H1 (cell line): ENCODE data around the gene TRAP1. TPM values are rescaled to one million over a fixed set of nuclear protein-coding genes. Genes with fewer than 3 reads are reported as not detected.

Source experiments
- CTCF ChIA-PET: fragments of 300-600 bp; sonication (Branson Sonifier 250); formaldehyde crosslinking; loops from one replicate; lab custom pipeline; 2021; ENCODE audit not compliant: partially characterized antibody; lab: Charles Lee
- POLR2A ChIA-PET: fragments of 300-600 bp; sonication (Branson Sonifier 250); formaldehyde crosslinking; loops from one replicate; lab custom pipeline; 2021; ENCODE audit warnings: inconsistent platforms; ENCODE audit not compliant: partially characterized antibody; lab: Charles Lee
- DNase-seq, 2 experiments: peaks; one replicate each; pipeline versions ENCODE4 v3.0.0 to v3.0.0-alpha.2; 2010 to 2022; ENCODE audit warnings: low spot score in 2 of 2, low read depth in 1 of 2, mixed read lengths in 1 of 2
- FAIRE-seq: peaks from 2 replicates; lab custom pipeline; 2011; peaks lifted over from hg19 to GRCh38; lab: Jason Lieb, UNC
- H2AFZ ChIP-seq: 2 replicates; pipeline ENCODE4 v1.8.1; 2012; ENCODE audit warnings: low read length, inconsistent platforms
- H2AK5ac ChIP-seq: 2 replicates; pipeline ENCODE4 v1.6.1; 2013; ENCODE audit warnings: low read depth, low read length
- H2BK120ac ChIP-seq: replicated peaks from 2 replicates; pipeline ENCODE3; 2013; ENCODE audit warnings: low read depth, low read length, inconsistent platforms
- H2BK12ac ChIP-seq: 2 replicates; pipeline ENCODE4 v1.6.1; 2013; ENCODE audit warnings: low read depth, low read length
- H2BK15ac ChIP-seq: 2 replicates; pipeline ENCODE4 v1.6.1; 2013; ENCODE audit warnings: low read length
- H2BK20ac ChIP-seq: 2 replicates; pipeline ENCODE4 v1.6.1; 2013; ENCODE audit warnings: low read length
- H2BK5ac ChIP-seq: 2 replicates; pipeline ENCODE4 v1.6.1; 2013; ENCODE audit warnings: low read depth, low read length
- H3K14ac ChIP-seq: 2 replicates; pipeline ENCODE4 v1.6.1; 2013; ENCODE audit warnings: inconsistent platforms; ENCODE audit not compliant: insufficient read length
- H3K18ac ChIP-seq: 2 replicates; pipeline ENCODE4 v1.6.1; 2013; ENCODE audit warnings: low read length; ENCODE audit errors: extremely low read depth
- H3K23ac ChIP-seq: 2 replicates; pipeline ENCODE4 v1.6.1; 2013; ENCODE audit warnings: inconsistent platforms; ENCODE audit not compliant: insufficient read length
- H3K23me2 ChIP-seq: 2 replicates; pipeline ENCODE4 v1.6.1; 2013; ENCODE audit warnings: low read depth, low read length
- H3K27ac ChIP-seq: 2 replicates; pipeline ENCODE4 v1.6.1; 2011; ENCODE audit warnings: low read depth, low read length, inconsistent platforms
- H3K27me3 ChIP-seq, 4 experiments: replicated peaks in 1 of 4; 1 replicate in 1 of 4; 2 replicates in 3 of 4; pipeline versions ENCODE4 v1.6.1 to v1.8.1; 2011 to 2013; ENCODE audit warnings: low read length in 3 of 4, mild to moderate bottlenecking in 3 of 4, inconsistent platforms in 2 of 4, mixed read lengths in 2 of 4, moderate library complexity in 1 of 4; ENCODE audit not compliant: control insufficient read depth in 3 of 4, insufficient read depth in 3 of 4; ENCODE audit errors: extremely low read depth in 1 of 4
- H3K36me3 ChIP-seq, 4 experiments: 2 replicates each; pipeline versions ENCODE4 v1.6.1 to v1.8.1; 2011 to 2013; ENCODE audit warnings: mild to moderate bottlenecking in 4 of 4, low read length in 3 of 4, moderate library complexity in 2 of 4, control low read depth in 1 of 4, inconsistent platforms in 1 of 4; ENCODE audit not compliant: insufficient read depth in 4 of 4, control insufficient read depth in 2 of 4
- H3K4ac ChIP-seq: replicated peaks from 2 replicates; pipeline ENCODE3; 2013; ENCODE audit warnings: low read length, low read depth, mixed read lengths, inconsistent platforms; ENCODE audit not compliant: insufficient read length
- H3K4me1 ChIP-seq, 4 experiments: replicated peaks in 1 of 4; 1 replicate in 1 of 4; 2 replicates in 3 of 4; pipeline versions ENCODE4 v1.6.1 to v1.8.1; 2011 to 2013; ENCODE audit warnings: low read length in 3 of 4, inconsistent platforms in 2 of 4, mixed read lengths in 1 of 4; ENCODE audit not compliant: insufficient read depth in 4 of 4, control insufficient read depth in 3 of 4
- H3K4me2 ChIP-seq, 2 experiments: 2 replicates each; pipeline versions ENCODE4 v1.6.1 to v1.8.1; 2011 to 2013; ENCODE audit warnings: low read depth in 2 of 2, low read length in 2 of 2, control low read depth in 1 of 2, inconsistent platforms in 1 of 2, mild to moderate bottlenecking in 1 of 2; ENCODE audit not compliant: insufficient read depth in 1 of 2
- H3K4me3 ChIP-seq, 4 experiments: fragments of 200-600, 300-600 bp in 1 of 4; sonication (generic), shearing (Covaris generic), sonication (Bioruptor Twin) in 1 of 4; 2 replicates each; pipeline versions ENCODE4 v1.5.1 to v1.8.1; 2011 to 2016; ENCODE audit warnings: low read length in 4 of 4, low read depth in 3 of 4, control low read depth in 2 of 4, inconsistent platforms in 2 of 4, mild to moderate bottlenecking in 2 of 4, mixed read lengths in 1 of 4, moderate library complexity in 1 of 4; ENCODE audit not compliant: insufficient read depth in 2 of 4; ENCODE audit errors: extremely low read depth in 1 of 4
- H3K56ac ChIP-seq: replicated peaks from 2 replicates; pipeline ENCODE3; 2013; ENCODE audit warnings: low read depth, mild to moderate bottlenecking, mixed read lengths, low read length, inconsistent platforms; ENCODE audit not compliant: insufficient read length
- H3K79me1 ChIP-seq: 2 replicates; pipeline ENCODE4 v1.6.1; 2013; ENCODE audit warnings: low read depth, low read length, control low read depth
- H3K79me2 ChIP-seq, 2 experiments: 2 replicates each; pipeline versions ENCODE4 v1.6.1 to v1.8.1; 2012 to 2013; ENCODE audit warnings: low read length in 2 of 2, mild to moderate bottlenecking in 2 of 2, inconsistent platforms in 1 of 2; ENCODE audit not compliant: insufficient read depth in 2 of 2, control insufficient read depth in 1 of 2
- H3K9ac ChIP-seq, 4 experiments: replicated peaks in 1 of 4; 1 replicate in 1 of 4; 2 replicates in 3 of 4; pipeline versions ENCODE4 v1.6.1 to v1.8.1; 2011 to 2013; ENCODE audit warnings: low read depth in 3 of 4, low read length in 3 of 4, control low read depth in 2 of 4, mild to moderate bottlenecking in 2 of 4, moderate library complexity in 2 of 4, inconsistent platforms in 1 of 4; ENCODE audit errors: extremely low read depth in 1 of 4
- H3K9me3 ChIP-seq, 2 experiments: 2 replicates each; pipeline versions ENCODE4 v1.6.1 to v1.8.1; 2012 to 2013; ENCODE audit warnings: mild to moderate bottlenecking in 2 of 2, moderate library complexity in 2 of 2, control low read depth in 1 of 2, inconsistent platforms in 1 of 2, low read depth in 1 of 2, low read length in 1 of 2, mixed read lengths in 1 of 2; ENCODE audit not compliant: insufficient read depth in 2 of 2
- H4K20me1 ChIP-seq, 2 experiments: replicated peaks in 1 of 2; 2 replicates each; pipeline versions ENCODE3 to v1.8.1; 2011 to 2013; ENCODE audit warnings: inconsistent platforms in 2 of 2, low read length in 2 of 2, mild to moderate bottlenecking in 1 of 2; ENCODE audit not compliant: insufficient read depth in 2 of 2, control insufficient read depth in 1 of 2
- H4K5ac ChIP-seq: 2 replicates; pipeline ENCODE4 v1.6.1; 2013; ENCODE audit warnings: low read length, low read depth, mixed read lengths, inconsistent platforms; ENCODE audit not compliant: insufficient read length
- H4K8ac ChIP-seq: 2 replicates; pipeline ENCODE4 v1.8.0; 2013; ENCODE audit warnings: mild to moderate bottlenecking, moderate library complexity, low read length, inconsistent platforms; ENCODE audit not compliant: insufficient read depth; ENCODE audit errors: extremely low read depth
- H4K91ac ChIP-seq: replicated peaks from 2 replicates; pipeline ENCODE3; 2013; ENCODE audit warnings: low read length, mixed read lengths, inconsistent platforms; ENCODE audit not compliant: insufficient read length
- ASH2L ChIP-seq: fragments of 200-600, 300-600 bp; sonication (generic); IDR thresholded peaks from one replicate; pipeline ENCODE4 v1.7.1; 2017; ENCODE audit warnings: low read length
- CBX8 ChIP-seq: fragments of 300-800, 300-1000 bp; sonication (generic); IDR thresholded peaks from 2 replicates; pipeline ENCODE4 v1.7.1; 2016; ENCODE audit warnings: low read depth, low read length, borderline replicate concordance
- EGR1 ChIP-seq: IDR thresholded peaks from 2 replicates; pipeline ENCODE4 v1.6.1; 2011; ENCODE audit warnings: low read depth, low read length, borderline replicate concordance
- JUND ChIP-seq: IDR thresholded peaks from 2 replicates; pipeline ENCODE4 v1.6.1; 2011; ENCODE audit warnings: mild to moderate bottlenecking, improper control_type of control experiment, low read length
- KDM5A ChIP-seq: fragments of 200-600 bp; IDR thresholded peaks from 2 replicates; pipeline ENCODE4 v1.7.1; 2012; ENCODE audit warnings: mild to moderate bottlenecking, low read length, inconsistent platforms, mixed read lengths
- WGBS, 2 experiments: shearing (Covaris generic) in 1 of 2; methylation state at CpG; one replicate each; pipeline versions ENCODE4 v1.1.6 to v1.1.7; 2013 to 2015; ENCODE audit warnings: low lambda C conversion rate in 2 of 2, mixed read lengths in 2 of 2, inconsistent platforms in 1 of 2, low coverage in 1 of 2, missing lambda C conversion rate in 1 of 2; ENCODE audit not compliant: insufficient replicate concordance in 2 of 2, insufficient coverage in 1 of 2, insufficient read length in 1 of 2; ENCODE audit errors: extremely low coverage in 1 of 2, missing lambda C conversion rate in 1 of 2; 5-methylcytosine and 5-hydroxymethylcytosine counted together
- polyA plus RNA-seq, 7 experiments: library from polyadenylated mRNA; depleted of rRNA in 3 of 7; stranded (reverse) in 5 of 7; unstranded in 2 of 7; fragments of >200 nt in 5 of 7; fragments of 200-250 nt in 2 of 7; gene quantifications; 1 replicate in 5 of 7; 2 replicates in 1 of 7; 4 replicates in 1 of 7; pipeline versions ENCODE4 v1.2.1 to v1.2.3, GENCODE V29; 2011 to 2013; ENCODE audit warnings: missing spikeins in 2 of 7, mixed read lengths in 2 of 7
- total RNA-seq: library from RNA; stranded (reverse); fragmentation: NEBNext Ultra II Directional; extraction: Animal tissue kit (Norgen Biotek cat#: 25700); gene quantifications from 2 replicates; pipeline ENCODE4 v1.2.1, GENCODE V29; 2021
- TF ChIP-seq, protein P1 (sequence below): IDR thresholded peaks from 2 replicates; pipeline ENCODE4 v1.6.1; 2012; ENCODE audit warnings: inconsistent platforms
- TF ChIP-seq, protein P2 (sequence below): IDR thresholded peaks from 2 replicates; pipeline ENCODE4 v1.6.1; 2011; ENCODE audit warnings: low read length, improper control_type of control experiment

Gene TRAP1
- total and polyA plus RNA-seq, 2 of the 8 experiments (the other 6 are each of a cell fraction or from before 2014, with no cell fraction given) = 215 to 283 TPM

DNA sequence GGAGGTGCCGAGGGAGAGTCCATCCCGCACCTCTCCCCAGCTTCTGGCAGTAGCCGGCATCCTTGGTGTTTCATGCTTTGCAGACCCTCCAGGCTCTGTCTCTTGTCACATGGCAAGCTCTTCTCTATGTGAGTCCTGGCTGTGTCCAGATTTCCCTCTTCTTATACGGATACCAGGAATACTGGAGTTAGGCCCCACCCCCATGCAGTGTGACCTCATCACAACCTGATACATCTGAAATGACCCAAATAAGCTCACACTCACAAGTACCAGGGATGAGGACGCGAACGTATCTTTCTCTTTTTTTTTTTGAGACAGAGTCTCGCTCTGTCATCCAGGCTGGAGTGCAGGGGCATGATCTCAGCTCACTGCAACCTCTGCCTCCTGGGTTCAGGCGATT is 23.3 kb downstream of the TRAP1 start:
- Histone ChIP-seq H2BK5ac (no peak overlapping the region), H3K9ac (no peak overlapping the region), H2AFZ (no peak overlapping the region), H4K20me1 (peaks cover 5 to 11% of the 10 kb centered on the region in 2 experiments), H3K79me1 (peaks cover 6% of the 10 kb centered on the region; the same call in 1 of the 2 replicates), H3K14ac (no peak overlapping the region), H2AK5ac (no peak overlapping the region), H4K5ac (no peak overlapping the region), H2BK120ac (no peak overlapping the region), H2BK15ac (no peak overlapping the region), H3K4me3 (no peak overlapping the region), H3K36me3 (peaks cover 0 to 6% (median under 1%) of the 10 kb centered on the region in 4 experiments; a peak in 4 of 8 replicates), H3K18ac (no peak overlapping the region), H2BK20ac (no peak overlapping the region), H3K27me3 (no peaks in the 10 kb centered on the region), H3K27ac (no peak overlapping the region), H3K4me2 (no peak overlapping the region), H3K4ac (no peak overlapping the region), H3K9me3 (no peaks in the 10 kb centered on the region), H3K56ac (no peak overlapping the region), H3K23ac (no peak overlapping the region), H3K79me2 (peaks cover 0 to 45% of the 10 kb centered on the region in 2 experiments; a peak in 3 of 4 replicates), H2BK12ac (no peak overlapping the region), H4K91ac (no peak overlapping the region), H4K8ac (no peak overlapping the region; the same call in 1 of the 2 replicates), H3K23me2 (no peaks in the 10 kb centered on the region), H3K4me1 (no peaks in the 10 kb centered on the region; a peak in 2 of 7 replicates)
- FAIRE-seq (no peak), DNase-seq (no peak)
- ChIA-PET CTCF (interaction anchor here (1.0 to 1.2 kb wide), 4 partner anchors 11 to 56 kb away, joined by 3 to 5 read pairs (median 4); no protein-coding TSS in a partner anchor), POLR2A (interaction anchor here (0.6 to 1.6 kb wide), 3 partner anchors 16 to 958 kb away, joined by 3 to 6 read pairs (median 3); partner anchors contain the start of gene TRAP1)
- WGBS, 2 experiments = 92% methylated on average over 9 of the region's 9 CpGs; no CpG with 5 or more reads in 1 of the 2 experiments
- TF ChIP-seq JUND = no peak
- TF ChIP-seq KDM5A = no peak
- TF ChIP-seq, protein P1, sequence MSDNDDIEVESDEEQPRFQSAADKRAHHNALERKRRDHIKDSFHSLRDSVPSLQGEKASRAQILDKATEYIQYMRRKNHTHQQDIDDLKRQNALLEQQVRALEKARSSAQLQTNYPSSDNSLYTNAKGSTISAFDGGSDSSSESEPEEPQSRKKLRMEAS = no peak
- no peak for TF ChIP-seq CBX8
- no peak for TF ChIP-seq EGR1
- no peak for TF ChIP-seq ASH2L
- TF ChIP-seq, protein P2, sequence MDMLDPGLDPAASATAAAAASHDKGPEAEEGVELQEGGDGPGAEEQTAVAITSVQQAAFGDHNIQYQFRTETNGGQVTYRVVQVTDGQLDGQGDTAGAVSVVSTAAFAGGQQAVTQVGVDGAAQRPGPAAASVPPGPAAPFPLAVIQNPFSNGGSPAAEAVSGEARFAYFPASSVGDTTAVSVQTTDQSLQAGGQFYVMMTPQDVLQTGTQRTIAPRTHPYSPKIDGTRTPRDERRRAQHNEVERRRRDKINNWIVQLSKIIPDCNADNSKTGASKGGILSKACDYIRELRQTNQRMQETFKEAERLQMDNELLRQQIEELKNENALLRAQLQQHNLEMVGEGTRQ = no peak
